CD4-positive, CD25-positive, alpha-beta regulatory T cell (primary cell): Measurements from ENCODE around the gene VCAN. TPM values are rescaled to one million over a fixed set of nuclear protein-coding genes. Genes with fewer than 3 reads are reported as not detected.
A peak's percentile ranks its signal among the peaks of the same experiment; 100 is the strongest.

Experiments
- ATAC-seq, 2 donors: fragments of 150-1000 bp; cut with Tn5 transposase; one replicate each; pipeline ENCODE4 v1.10.0; 2021; ENCODE audit warnings: low read depth in 2 of 2, moderate number of reproducible peaks in 2 of 2, moderate library complexity in 1 of 2
- DNase-seq, 3 donors: peaks; one replicate each; pipeline versions ENCODE4 v3.0.0 to v3.0.0-alpha.2; 2012 to 2022; ENCODE audit warnings: mixed read lengths in 1 of 3
- H3K27ac ChIP-seq: one replicate; pipeline ENCODE4 v1.7.0; 2013; ENCODE audit warnings: mild to moderate bottlenecking, low read length; ENCODE audit not compliant: insufficient read depth, poor library complexity, severe bottlenecking
- H3K27me3 ChIP-seq: one replicate; pipeline ENCODE4 v1.7.0; 2013; ENCODE audit warnings: low read length; ENCODE audit not compliant: control insufficient read depth, insufficient read depth
- H3K36me3 ChIP-seq: one replicate; pipeline ENCODE4 v1.7.0; 2013; ENCODE audit warnings: mild to moderate bottlenecking, low read length, moderate library complexity; ENCODE audit not compliant: control insufficient read depth, insufficient read depth
- H3K4me1 ChIP-seq: 2 replicates; pipeline ENCODE4 v1.7.0; 2013; ENCODE audit warnings: mild to moderate bottlenecking, low read length; ENCODE audit not compliant: insufficient read depth, control insufficient read depth, poor library complexity, severe bottlenecking
- H3K4me3 ChIP-seq: one replicate; pipeline ENCODE4 v1.7.0; 2013; ENCODE audit warnings: low read depth, mild to moderate bottlenecking, low read length, moderate library complexity
- H3K9me3 ChIP-seq, 2 experiments: 1 replicate in 1 of 2; 2 replicates in 1 of 2; pipeline ENCODE4 v1.7.0; 2013; ENCODE audit warnings: low read length in 2 of 2, mild to moderate bottlenecking in 1 of 2, moderate library complexity in 1 of 2; ENCODE audit not compliant: control insufficient read depth in 2 of 2
- H3K27ac Mint-ChIP-seq, 3 donors: one replicate each; pipeline ENCODE4 v1.8.0; 2020 to 2022; ENCODE audit warnings: mild to moderate bottlenecking in 3 of 3, mixed read lengths in 3 of 3, moderate library complexity in 2 of 3
- H3K27me3 Mint-ChIP-seq: one replicate; pipeline ENCODE4 v1.8.0; 2022; ENCODE audit warnings: mild to moderate bottlenecking, mixed read lengths
- H3K36me3 Mint-ChIP-seq: one replicate; pipeline ENCODE4 v1.8.0; 2020; ENCODE audit warnings: mixed read lengths
- H3K4me1 Mint-ChIP-seq, 4 donors: one replicate each; pipeline ENCODE4 v1.8.0; 2020 to 2022; ENCODE audit warnings: mixed read lengths in 4 of 4, mild to moderate bottlenecking in 1 of 4
- H3K4me3 Mint-ChIP-seq, 4 donors: one replicate each; pipeline ENCODE4 v1.8.0; 2020 to 2022; ENCODE audit warnings: mild to moderate bottlenecking in 4 of 4, mixed read lengths in 4 of 4, moderate library complexity in 3 of 4
- H3K9me3 Mint-ChIP-seq, 7 donors: one replicate each; pipeline ENCODE4 v1.8.0; 2020 to 2022; ENCODE audit warnings: mixed read lengths in 7 of 7, mild to moderate bottlenecking in 3 of 7, moderate library complexity in 2 of 7
- polyA plus RNA-seq, 4 donors: library from polyadenylated mRNA; unstranded; fragments of 300-500 nt; fragmentation: Illumina TruSeq; gene quantifications; one replicate each; pipeline ENCODE4 v1.2.3, GENCODE V29; 2021
- total RNA-seq: library from RNA; stranded (reverse); gene quantifications from one replicate; pipeline ENCODE4 v1.2.3, GENCODE V29; 2022

VCAN gene
- total and polyA plus RNA-seq, 5 donors from 2014 or later, result 0.20 to 0.85 (median 0.40) TPM; not detected in 2

DNA sequence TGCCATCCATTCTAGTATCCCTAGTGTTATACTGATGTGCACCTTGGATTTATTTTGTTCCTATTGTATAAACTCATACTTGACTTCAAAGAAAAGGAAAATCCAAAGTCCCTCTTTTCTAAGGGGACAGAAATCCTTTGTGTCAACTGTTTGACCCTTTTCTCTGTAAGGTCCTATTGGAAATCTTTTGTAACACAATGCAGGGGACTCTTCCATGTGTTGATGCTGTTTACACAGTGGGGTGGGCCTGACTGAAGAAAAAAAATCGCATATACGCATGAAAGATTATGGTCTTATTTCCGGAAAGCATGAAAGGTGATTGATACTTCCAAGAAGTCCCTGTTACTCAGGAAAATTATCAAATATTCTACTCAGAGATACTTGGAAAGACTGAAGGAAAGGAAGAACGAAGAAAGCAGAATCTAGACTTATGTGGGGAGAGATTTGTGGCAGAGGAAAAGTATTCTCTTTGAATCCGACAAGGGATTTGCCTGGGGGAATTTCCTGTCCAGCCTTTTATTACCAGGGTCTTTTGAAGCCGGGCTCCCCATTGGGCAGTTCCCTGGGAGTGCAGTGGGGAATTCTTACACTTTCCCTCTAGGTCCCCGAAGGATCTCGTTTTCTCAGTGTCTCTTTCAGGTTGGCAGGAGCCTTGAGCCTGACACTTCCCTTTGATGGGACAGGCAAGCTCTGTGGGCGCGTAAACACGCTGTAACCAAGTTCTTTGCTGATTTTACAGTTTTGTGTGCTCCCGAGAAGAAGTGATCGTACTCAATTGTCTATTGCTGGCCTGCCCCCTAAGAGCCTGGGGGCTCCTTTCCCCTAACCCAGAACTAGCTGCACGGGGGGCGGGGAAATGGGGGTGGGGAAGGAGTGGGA is 779 bp upstream of the VCAN start:
- no peak for DNase-seq
- peaks cover 0 to 1% of the 10 kb centered on the region in 2 experiments for H3K9me3 ChIP-seq
- H3K4me3 ChIP-seq, result no peak overlapping the region
- no peaks in the 10 kb centered on the region for H3K36me3 ChIP-seq
- Mint-ChIP-seq H3K4me3 (no peak overlapping the region), H3K27me3 (peaks cover 80% of the 10 kb centered on the region), H3K4me1 (peaks cover 6 to 35% (median 17%) of the 10 kb centered on the region in 4 donors), H3K27ac (no peak overlapping the region), H3K9me3 (peaks cover 0 to 7% (median 0%) of the 10 kb centered on the region in 7 donors), H3K36me3 (no peaks in the 10 kb centered on the region)
- H3K4me1 ChIP-seq, result peaks cover 27% of the 10 kb centered on the region
- peaks cover 39% of the 10 kb centered on the region for H3K27me3 ChIP-seq
- no peak for ATAC-seq
- H3K27ac ChIP-seq, result no peak overlapping the region

DNA sequence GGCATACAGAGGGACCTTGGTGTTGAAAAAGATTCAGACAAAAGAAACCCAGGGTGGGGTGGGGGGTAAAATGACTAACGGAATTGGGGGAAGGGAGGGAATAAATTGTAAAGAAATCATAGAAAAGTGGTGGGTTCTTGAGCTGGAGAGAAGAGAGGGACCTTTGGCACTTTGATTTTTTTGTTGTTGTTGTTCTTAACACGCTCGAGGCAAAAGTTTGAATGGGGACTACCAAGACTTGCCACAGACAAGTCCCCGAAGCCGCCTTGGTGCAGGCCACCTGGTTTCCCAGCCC is 616 bp downstream of the VCAN start:
- H3K36me3 Mint-ChIP-seq, result no peaks in the 10 kb centered on the region
- peaks cover 45% of the 10 kb centered on the region for H3K27me3 ChIP-seq
- no peak overlapping the region for H3K4me3 ChIP-seq
- H3K27ac Mint-ChIP-seq, result no peak overlapping the region
- peak overlapping the region in 2 of 4 donors; percentile 50 to 79 for H3K4me3 Mint-ChIP-seq
- peaks cover 6 to 35% (median 17%) of the 10 kb centered on the region in 4 donors for H3K4me1 Mint-ChIP-seq
- no peak for ATAC-seq
- no peaks in the 10 kb centered on the region for H3K36me3 ChIP-seq
- H3K9me3 Mint-ChIP-seq, result peaks cover 0 to 7% (median 0%) of the 10 kb centered on the region in 7 donors
- H3K4me1 ChIP-seq, result peaks cover 27% of the 10 kb centered on the region
- DNase-seq, result no peak
- peaks cover 0 to 1% of the 10 kb centered on the region in 2 experiments for H3K9me3 ChIP-seq
- peaks cover 77% of the 10 kb centered on the region for H3K27me3 Mint-ChIP-seq
- no peak overlapping the region for H3K27ac ChIP-seq

GRCh38 chr5:83472508-83473345 is 1.2 kb downstream of the VCAN start:
- no peak overlapping the region for H3K4me3 ChIP-seq

DNA sequence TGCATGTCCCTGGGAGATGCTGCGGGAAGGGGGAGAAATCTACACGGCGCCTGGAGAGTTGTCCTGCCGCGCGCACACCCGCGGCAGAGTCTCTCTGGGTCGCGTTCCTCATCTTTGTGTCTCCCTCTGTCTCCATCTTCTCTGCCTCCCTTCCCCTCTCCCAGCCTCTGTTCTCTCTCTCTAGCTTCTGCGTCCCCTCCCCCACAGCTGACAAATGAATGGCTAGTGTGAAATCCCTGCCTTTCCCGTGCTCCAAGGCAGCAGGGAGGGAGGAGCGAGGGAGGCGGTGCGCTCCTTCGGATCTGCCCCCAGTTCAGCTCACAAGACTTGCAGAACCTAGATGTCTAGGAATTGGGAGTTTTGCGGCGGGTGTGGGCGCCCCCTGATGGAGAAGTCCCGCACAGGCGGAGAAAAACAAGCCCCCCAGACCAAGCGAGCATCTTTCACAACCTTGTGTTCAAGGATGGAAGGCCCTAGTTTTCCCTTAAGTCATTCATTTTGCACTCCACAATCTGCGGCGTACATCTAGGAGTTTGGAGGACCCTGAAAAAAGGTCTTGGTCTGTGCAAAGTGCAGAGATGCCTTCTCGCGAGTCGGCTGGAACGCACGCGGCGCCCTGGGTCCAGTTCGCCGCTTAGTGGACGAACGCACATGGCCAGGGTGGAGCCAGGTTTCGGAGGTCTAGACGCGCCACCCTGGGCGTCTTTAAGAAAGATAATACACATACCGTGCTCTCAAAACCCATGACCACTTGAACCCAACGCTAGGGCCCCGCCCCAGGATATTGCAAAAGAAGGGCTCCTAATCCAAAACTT is 2.0 kb downstream of the VCAN start:
- Mint-ChIP-seq H3K27ac (peak overlapping the region in 1 of 3 donors; percentile 57), H3K36me3 (no peaks in the 10 kb centered on the region), H3K9me3 (peaks cover 0 to 7% (median 0%) of the 10 kb centered on the region in 7 donors), H3K4me1 (peaks cover 6 to 35% (median 17%) of the 10 kb centered on the region in 4 donors), H3K4me3 (peak overlapping the region; percentile 45 to 86 (median 76)), H3K27me3 (peaks cover 75% of the 10 kb centered on the region)
- Histone ChIP-seq H3K27me3 (peaks cover 37% of the 10 kb centered on the region), H3K9me3 (peaks cover 0 to 1% of the 10 kb centered on the region in 2 experiments), H3K27ac (no peak overlapping the region), H3K4me3 (peak overlapping the region; percentile 50), H3K4me1 (peaks cover 27% of the 10 kb centered on the region), H3K36me3 (no peaks in the 10 kb centered on the region)
- DNase-seq (peak in 2 of 3 donors; percentile 32 to 40), ATAC-seq (peak; percentile 34 to 44)

More at GRCh38 chr5:83472508-83473345, 1.2 kb downstream of the VCAN start:
- Mint-ChIP-seq H3K27me3 (peaks cover 73% of the 10 kb centered on the region), H3K27ac (no peak overlapping the region), H3K9me3 (peaks cover 0 to 7% (median 0%) of the 10 kb centered on the region in 7 donors), H3K36me3 (no peaks in the 10 kb centered on the region), H3K4me1 (peaks cover 6 to 35% (median 17%) of the 10 kb centered on the region in 4 donors), H3K4me3 (peak overlapping the region in 3 of 4 donors; percentile 45 to 86 (median 79))
- peak in 1 of 3 donors; percentile 23 for DNase-seq
- H3K4me1 ChIP-seq, result peaks cover 27% of the 10 kb centered on the region
- no peak overlapping the region for H3K27ac ChIP-seq
- ATAC-seq, result peak; percentile 44 to 48
- H3K36me3 ChIP-seq, result no peaks in the 10 kb centered on the region
- H3K27me3 ChIP-seq, result peaks cover 42% of the 10 kb centered on the region
- H3K9me3 ChIP-seq, result peaks cover 0 to 1% of the 10 kb centered on the region in 2 experiments

- Mint-ChIP-seq H3K27ac (peak overlapping the region in 1 of 3 donors; percentile 57), H3K4me1 (peaks cover 6 to 35% (median 17%) of the 10 kb centered on the region in 4 donors), H3K36me3 (no peaks in the 10 kb centered on the region), H3K9me3 (peaks cover 0 to 7% (median 0%) of the 10 kb centered on the region in 7 donors), H3K4me3 (peak overlapping the region; percentile 21 to 86 (median 62)), H3K27me3 (peaks cover 72% of the 10 kb centered on the region)
- H3K4me3 ChIP-seq, result peak overlapping the region; percentile 50
- peak in 1 of 3 donors; percentile 39 for DNase-seq
- H3K4me1 ChIP-seq, result peaks cover 27% of the 10 kb centered on the region
- peaks cover 36% of the 10 kb centered on the region for H3K27me3 ChIP-seq
- no peak overlapping the region for H3K27ac ChIP-seq
- peak in 1 of 2 donors; percentile 33 for ATAC-seq
- no peaks in the 10 kb centered on the region for H3K36me3 ChIP-seq
- H3K9me3 ChIP-seq, result peaks cover 0 to 1% of the 10 kb centered on the region in 2 experiments
Observed at GRCh38 chr5:83474161-83474796, 2.7 kb downstream of the VCAN start.

DNA sequence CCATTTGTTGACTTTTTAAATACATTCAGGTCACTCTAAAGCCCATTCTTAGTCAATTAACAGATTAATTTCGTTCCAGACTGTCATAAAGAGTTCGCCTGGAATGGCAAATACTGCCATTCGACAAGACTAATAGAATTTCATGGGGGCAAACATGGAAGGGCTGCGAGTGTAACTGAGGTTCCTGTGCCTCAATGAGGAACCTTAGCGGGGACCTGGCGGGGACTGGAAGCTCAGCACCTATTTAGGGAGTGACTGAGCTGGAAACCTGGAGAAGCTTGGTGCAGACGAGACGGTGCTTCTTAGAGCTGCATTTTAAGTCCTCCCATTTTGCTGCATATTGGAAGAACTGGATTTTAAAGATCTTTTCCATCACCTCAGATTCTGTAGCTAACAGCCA is 3.4 kb downstream of the VCAN start:
- no peak for DNase-seq
- Mint-ChIP-seq H3K4me3 (peak overlapping the region in 3 of 4 donors; percentile 36 to 70 (median 62)), H3K27ac (no peak overlapping the region), H3K27me3 (peaks cover 72% of the 10 kb centered on the region), H3K4me1 (peaks cover 6 to 35% (median 17%) of the 10 kb centered on the region in 4 donors), H3K36me3 (no peaks in the 10 kb centered on the region), H3K9me3 (peaks cover 0 to 7% (median 0%) of the 10 kb centered on the region in 7 donors)
- Histone ChIP-seq H3K4me1 (peaks cover 27% of the 10 kb centered on the region), H3K27ac (no peak overlapping the region), H3K4me3 (no peak overlapping the region), H3K9me3 (peaks cover 0 to 1% of the 10 kb centered on the region in 2 experiments), H3K36me3 (no peaks in the 10 kb centered on the region), H3K27me3 (peaks cover 32% of the 10 kb centered on the region)
- ATAC-seq, result no peak
